Endothelial cell of umbilical vein (primary cell): ENCODE results near the gene KCNQ2. TPM values are rescaled to one million over a fixed set of nuclear protein-coding genes. Genes with fewer than 3 reads are reported as not detected.

ENCODE experiments used
- BruUV-seq: library from RNA; stranded (reverse); fragments of 400-500 nt; replicated peaks from 2 replicates; lab custom pipeline; 2021; lab: Mats Ljungman, UMichigan
- CTCF ChIA-PET: fragments of 300-600, 350-600 bp; sonication (Branson Sonifier 250); formaldehyde crosslinking; loops from one replicate; lab custom pipeline; 2021; ENCODE audit warnings: antibody characterized with exemption, inconsistent platforms; lab: Charles Lee
- POLR2A ChIA-PET: fragments of 300-600, 350-600 bp; sonication (Branson Sonifier 250); formaldehyde crosslinking; loops from one replicate; lab custom pipeline; 2021; ENCODE audit warnings: antibody characterized with exemption, inconsistent platforms; lab: Charles Lee
- DNase-seq: peaks from one replicate; pipeline ENCODE4 v3.0.0-alpha.2; 2011; ENCODE audit warnings: low read depth, low spot score
- FAIRE-seq: peaks from 2 replicates; lab custom pipeline; 2011; peaks lifted over from hg19 to GRCh38; lab: Jason Lieb, UNC
- H2AFZ ChIP-seq: 2 replicates; pipeline ENCODE4 v1.6.0; 2012; ENCODE audit warnings: low read depth, low read length, control low read depth, inconsistent platforms
- H3K27ac ChIP-seq: 2 replicates; pipeline ENCODE4 v1.5.1; 2011; ENCODE audit warnings: low read depth, mild to moderate bottlenecking, control low read depth, low read length, moderate library complexity; ENCODE audit not compliant: insufficient read depth
- H3K27me3 ChIP-seq, 2 experiments: 2 replicates each; pipeline versions ENCODE4 v1.6.0 to v1.6.1; 2011; ENCODE audit warnings: low read length in 2 of 2, mixed read lengths in 1 of 2; ENCODE audit not compliant: control insufficient read depth in 2 of 2, insufficient read depth in 2 of 2
- H3K36me3 ChIP-seq, 2 experiments: 2 replicates in 1 of 2; 3 replicates in 1 of 2; pipeline ENCODE4 v1.5.1; 2011; ENCODE audit warnings: low read length in 2 of 2, mild to moderate bottlenecking in 1 of 2, moderate library complexity in 1 of 2; ENCODE audit not compliant: control insufficient read depth in 2 of 2, insufficient read depth in 2 of 2; ENCODE audit errors: extremely low read depth in 1 of 2
- H3K4me1 ChIP-seq: 3 replicates; pipeline ENCODE4 v1.5.1; 2011; ENCODE audit warnings: mild to moderate bottlenecking, low read length; ENCODE audit not compliant: control insufficient read depth, insufficient read depth; ENCODE audit errors: extremely low read depth
- H3K4me2 ChIP-seq: 2 replicates; pipeline ENCODE4 v1.6.1; 2011; ENCODE audit warnings: low read length, control low read depth, mixed read lengths; ENCODE audit not compliant: insufficient read depth
- H3K4me3 ChIP-seq, 3 experiments: fragments of 200-600 bp in 1 of 3; sonication (generic), shearing (Covaris generic) in 1 of 3; replicated peaks in 1 of 3; 2 replicates each; pipeline ENCODE4 v1.5.1; 2011 to 2016; ENCODE audit warnings: control low read depth in 3 of 3, low read length in 3 of 3, mild to moderate bottlenecking in 2 of 3, inconsistent platforms in 1 of 3, low read depth in 1 of 3, moderate library complexity in 1 of 3; ENCODE audit not compliant: insufficient read depth in 1 of 3
- H3K79me2 ChIP-seq: 2 replicates; pipeline ENCODE4 v1.6.0; 2012; ENCODE audit warnings: low read length, inconsistent platforms; ENCODE audit not compliant: control insufficient read depth, insufficient read depth
- H3K9ac ChIP-seq: replicated peaks from 2 replicates; pipeline ENCODE3; 2011; ENCODE audit warnings: low read length, control low read depth; ENCODE audit not compliant: insufficient read depth; ENCODE audit errors: extremely low read depth
- H3K9me1 ChIP-seq: replicated peaks from 3 replicates; pipeline ENCODE4 v1.6.0; 2011; ENCODE audit warnings: mild to moderate bottlenecking, low read length; ENCODE audit not compliant: control insufficient read depth, insufficient read depth; ENCODE audit errors: extremely low read depth
- H3K9me3 ChIP-seq: replicated peaks from 2 replicates; pipeline ENCODE4 v1.5.1; 2012; ENCODE audit warnings: low read length, inconsistent platforms; ENCODE audit not compliant: control insufficient read depth, insufficient read depth
- H4K20me1 ChIP-seq: replicated peaks from 2 replicates; pipeline ENCODE3; 2011; ENCODE audit warnings: mild to moderate bottlenecking, low read length; ENCODE audit not compliant: control insufficient read depth, insufficient read depth; ENCODE audit errors: extremely low read depth
- FOS ChIP-seq: IDR thresholded peaks from 2 replicates; pipeline ENCODE4 v1.6.1; 2011; ENCODE audit warnings: mild to moderate bottlenecking, low read length, moderate library complexity, borderline replicate concordance; ENCODE audit not compliant: insufficient read depth
- MAX ChIP-seq: IDR thresholded peaks from 2 replicates; pipeline ENCODE4 v1.6.1; 2011; ENCODE audit not compliant: insufficient read depth, insufficient read length
- MYC ChIP-seq: IDR thresholded peaks from one replicate; pipeline ENCODE4 v1.6.1; 2011; ENCODE audit warnings: mild to moderate bottlenecking, low read depth, low read length
- dilution Hi-C: fragments of 300-500 bp; cut with MboI; formaldehyde crosslinking; loops from one replicate; pipeline ENCODE4 v1.15.0; 2019; ENCODE audit warnings: low sequenced_read_pairs; ENCODE audit not compliant: extremely low pct_ligation_motif_present
- intact Hi-C: fragments of 100-400 bp; cut with micrococcal nuclease; formaldehyde crosslinking; loops from one replicate; pipeline ENCODE4 v1.10.0; 2022
- polyA plus RNA-seq, 4 experiments: library from polyadenylated mRNA; depleted of rRNA in 3 of 4; stranded (reverse) in 3 of 4; unstranded in 1 of 4; fragments of >200 nt; gene quantifications; 2 replicates each; pipeline versions ENCODE4 v1.2.1 to v1.2.3, GENCODE V29; 2011 to 2012; ENCODE audit warnings: missing spikeins in 1 of 4
- total RNA-seq: library from RNA; stranded (reverse); gene quantifications from 2 replicates; pipeline ENCODE4 v1.2.3, GENCODE V29; 2021

Gene KCNQ2
- total and polyA plus RNA-seq, 2 donors (not counting 3 experiments of a cell fraction or from before 2014, with no cell fraction given), result not detected

- POLR2A ChIA-PET, result no interaction called here
- Histone ChIP-seq H3K9me3 (peaks cover 4% of the 10 kb centered on the region), H3K4me1 (no peaks in the 10 kb centered on the region), H3K4me3 (no peak overlapping the region), H3K36me3 (no peaks in the 10 kb centered on the region), H3K4me2 (no peak overlapping the region), H3K27me3 (no peaks in the 10 kb centered on the region), H3K27ac (no peak overlapping the region), H3K9ac (no peak overlapping the region), H2AFZ (no peak overlapping the region), H4K20me1 (no peaks in the 10 kb centered on the region), H3K79me2 (no peaks in the 10 kb centered on the region), H3K9me1 (no peaks in the 10 kb centered on the region)
- BruUV-seq, result no TSS peak
- FAIRE-seq (no peak), DNase-seq (no peak)
- no peak for TF ChIP-seq MYC
- peak; percentile 20 for TF ChIP-seq MAX
- CTCF ChIA-PET, result no interaction called here
- dilution Hi-C loops (no loop called here), intact Hi-C loops (no loop called here)
Observed at GRCh38 chr20:63387393-63387792, 85.1 kb downstream of the KCNQ2 start.

GRCh38 chr20:63386491-63386890, 86.0 kb downstream of the KCNQ2 start:
- dilution Hi-C loops (no loop called here), intact Hi-C loops (no loop called here)
- Histone ChIP-seq H3K4me1 (no peaks in the 10 kb centered on the region), H3K27me3 (no peaks in the 10 kb centered on the region), H4K20me1 (no peaks in the 10 kb centered on the region), H3K4me3 (no peak overlapping the region), H3K9ac (no peak overlapping the region), H3K79me2 (no peaks in the 10 kb centered on the region), H3K9me3 (peaks cover 4% of the 10 kb centered on the region), H3K36me3 (no peaks in the 10 kb centered on the region), H3K27ac (no peak overlapping the region), H2AFZ (no peak overlapping the region), H3K9me1 (no peaks in the 10 kb centered on the region), H3K4me2 (no peak overlapping the region)
- TF ChIP-seq FOS, result no peak
- TF ChIP-seq MYC, result no peak
- no peak for TF ChIP-seq MAX
- FAIRE-seq, result no peak
- no peak for DNase-seq
- ChIA-PET CTCF (no interaction called here), POLR2A (no interaction called here)
- BruUV-seq, result no TSS peak
